Heart left ventricle (tissue), 16 donors: Measurements from ENCODE around the gene TIAM2. TPM values are rescaled to one million over a fixed set of nuclear protein-coding genes. Genes with fewer than 3 reads are reported as not detected.

Experiments used
- ATAC-seq, 4 donors: fragments of 200-7000 bp; cut with Tn5 transposase; one replicate each; pipeline ENCODE4 v1.9.1; 2020 to 2022; ENCODE audit warnings: moderate library complexity in 4 of 4, mild to moderate bottlenecking in 3 of 4, moderate number of reproducible peaks in 1 of 4
- DNase-seq, 5 donors: peaks; one replicate each; pipeline ENCODE4 v3.0.0-alpha.2; 2020
- H3K27ac ChIP-seq, 12 donors: fragments of 200-600 bp; sonication (generic) in 4 of 12; one replicate each; pipeline versions ENCODE4 v1.5.0 to v1.8.0; 2016 to 2022; ENCODE audit warnings: mild to moderate bottlenecking in 2 of 12
- H3K27me3 ChIP-seq, 9 donors: fragments of 200-600 bp; sonication (generic) in 2 of 9; one replicate each; pipeline versions ENCODE4 v1.5.1 to v1.8.0; 2016 to 2022; ENCODE audit warnings: mild to moderate bottlenecking in 3 of 9
- H3K36me3 ChIP-seq, 9 donors: fragments of 200-600 bp; sonication (generic) in 2 of 9; one replicate each; pipeline versions ENCODE4 v1.5.0 to v1.8.0; 2018 to 2022; ENCODE audit warnings: mild to moderate bottlenecking in 2 of 9
- H3K4me1 ChIP-seq, 12 donors: fragments of 200-600 bp; sonication (generic) in 4 of 12; one replicate each; pipeline versions ENCODE4 v1.5.0 to v1.8.0; 2016 to 2022; ENCODE audit warnings: mild to moderate bottlenecking in 3 of 12
- H3K4me3 ChIP-seq, 12 donors: fragments of 200-600 bp; sonication (generic) in 4 of 12; one replicate each; pipeline versions ENCODE4 v1.5.0 to v1.8.0; 2017 to 2022; ENCODE audit warnings: mild to moderate bottlenecking in 9 of 12, moderate library complexity in 4 of 12
- H3K9me3 ChIP-seq, 12 donors: fragments of 200-600 bp; sonication (generic) in 4 of 12; one replicate each; pipeline versions ENCODE4 v1.5.0 to v1.8.0; 2016 to 2022; ENCODE audit warnings: mild to moderate bottlenecking in 1 of 12
- POLR2A ChIP-seq, 2 donors: fragments of 450-650 bp; IDR thresholded peaks; one replicate each; pipeline ENCODE4 v1.6.1; 2017; ENCODE audit warnings: antibody characterized with exemption in 2 of 2, mild to moderate bottlenecking in 2 of 2, moderate library complexity in 2 of 2
- WGBS, 4 donors: extraction: QIAGEN DNeasy Blood & Tissue Kit in 2 of 4; methylation state at CpG; one replicate each; pipeline versions ENCODE4 v1.1.5 to v1.1.7; 2013 to 2018; 5-methylcytosine and 5-hydroxymethylcytosine counted together
- intact Hi-C, 10 donors: fragments of 100-400 bp; cut with DNase I; formaldehyde crosslinking; loops; one replicate each; pipeline versions ENCODE4 v1.11.1 to v1.14.2; 2022
- polyA plus RNA-seq, 2 donors: library from polyadenylated mRNA; stranded (reverse); fragments of 200-250 nt; gene quantifications; one replicate each; pipeline ENCODE4 v1.2.3, GENCODE V29; 2013
- total RNA-seq, 9 donors: library from RNA; depleted of rRNA in 2 of 9; stranded (reverse); fragments of >200 nt in 2 of 9; fragmentation: NEBNext Ultra II Directional in 3 of 9; extraction: Animal tissue kit (Norgen Biotek cat#: 25700) in 3 of 9; gene quantifications; one replicate each; pipeline versions ENCODE4 v1.1.0 to v1.2.4, GENCODE V29; 2016 to 2023
- TF ChIP-seq, protein P1 (sequence below), 12 donors: fragments of 200-600 bp; sonication (generic) in 4 of 12; IDR thresholded peaks; one replicate each; pipeline versions ENCODE4 v1.5.0 to v1.8.0; 2018 to 2022; ENCODE audit warnings: antibody characterized with exemption in 12 of 12, mild to moderate bottlenecking in 5 of 12
- donor health status: ischemic (EF 13 %, LVEDD 7.1; RV severe dilation, severe dysfunction).
- donor health status: healthy with polysubstance abuse.
- donor health status: DM: no; HTN: yes; CAD: no.
- donor health status: DM: no; HTN: no; CAD: no.
- donor health status: ischemic (EF 25% LVEDD 6.9; RV normal size, moderate dysfunction).
- donor health status: ischemic (EF 25% LVEDD 5.7; RV mildly dilated, moderate dysfunction).
- donor health status: healthy.
- donor health status: DM: yes; HTN: yes; CAD: no.
- donor health status: ischemic (EF 35%, LVEDD 5.7; RV mildly dilated, moderate dysfunction).
- donor health status: nonischemic (EF 11% LVEDD 7.7; RV severe dilation, severe dysfunction).
- donor health status: DM: yes; HTN: yes; CAD: no.
- donor health status: PGD.
- donor health status: ischemic (EF 29% LVEDD 5.4; RV normal size, mild dysfunction).
- donor health status: nonischemic (EF 23%, LVEDD 6.1; RV moderate dilation, normal function).

Gene TIAM2
- total and polyA plus RNA-seq, 11 donors = 4.6 to 16.5 (median 12.6) TPM

DNA sequence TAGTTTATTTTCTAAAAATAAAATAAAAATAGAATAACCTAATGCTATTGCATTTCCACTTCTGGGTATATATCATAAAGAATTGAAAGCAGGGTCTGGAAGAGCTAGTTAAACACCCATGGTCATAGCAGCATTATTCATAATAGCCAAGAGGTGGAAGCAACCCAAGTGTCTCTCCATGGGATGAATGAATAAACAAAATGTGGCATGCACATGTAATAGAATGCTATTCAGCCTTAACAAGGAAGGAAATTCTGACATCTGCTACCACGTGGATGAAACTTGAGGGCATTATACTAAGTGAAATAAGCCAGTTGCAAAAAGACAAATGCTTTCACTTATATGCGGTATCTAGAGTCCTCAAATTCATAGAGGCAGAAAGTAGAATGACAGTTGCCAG, 130.8 kb downstream of the TIAM2 start:
- no peak for DNase-seq
- 72 to 79% (median 74%) methylated on average over 2 of the region's 2 CpGs for WGBS, 4 donors
- intact Hi-C loops = no loop called here

DNA sequence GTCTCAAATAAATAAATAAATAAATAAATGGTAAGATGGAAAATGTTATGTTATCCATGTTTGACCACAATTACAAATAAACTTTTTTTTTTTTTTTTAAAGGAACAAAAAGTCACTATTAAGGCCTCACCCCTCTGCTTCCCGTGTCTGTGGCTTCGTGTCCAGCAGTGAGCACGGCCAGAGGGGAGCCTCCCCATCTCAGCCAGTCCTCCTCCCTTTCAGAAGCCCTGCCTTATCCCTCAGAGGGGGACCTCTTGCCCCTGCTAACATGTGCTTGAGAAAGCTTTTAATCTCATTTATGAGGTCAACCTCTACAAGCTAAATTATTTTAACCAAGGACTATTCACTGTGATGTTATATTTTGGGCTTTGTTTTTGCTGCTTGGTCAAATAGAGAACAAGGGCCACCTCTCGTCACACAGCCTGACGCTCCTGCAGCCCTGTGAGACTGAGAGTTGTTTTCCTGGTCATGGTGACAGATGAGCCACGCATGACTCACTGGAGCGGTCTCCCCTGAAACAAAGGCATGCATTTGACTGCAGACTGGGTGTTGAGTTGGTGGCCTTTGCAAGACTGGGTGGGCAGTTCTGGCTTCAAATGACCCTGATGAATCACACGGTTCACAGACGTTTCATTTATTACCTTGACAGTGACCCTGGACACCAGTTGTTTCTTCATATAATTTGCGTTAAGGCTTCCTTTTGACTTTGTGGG, 131.8 kb downstream of the TIAM2 start:
- Histone ChIP-seq H3K27ac (no peak overlapping the region), H3K4me3 (no peak overlapping the region), H3K9me3 (no peaks in the 10 kb centered on the region), H3K4me1 (peaks cover 0 to 2% (median 0%) of the 10 kb centered on the region in 12 donors), H3K27me3 (no peaks in the 10 kb centered on the region), H3K36me3 (no peaks in the 10 kb centered on the region)
- intact Hi-C loops = no loop called here
- 68 to 82% (median 79%) methylated on average over 10 of the region's 10 CpGs for WGBS, 4 donors
- DNase-seq (no peak), ATAC-seq (no peak)
- TF ChIP-seq, protein P1, sequence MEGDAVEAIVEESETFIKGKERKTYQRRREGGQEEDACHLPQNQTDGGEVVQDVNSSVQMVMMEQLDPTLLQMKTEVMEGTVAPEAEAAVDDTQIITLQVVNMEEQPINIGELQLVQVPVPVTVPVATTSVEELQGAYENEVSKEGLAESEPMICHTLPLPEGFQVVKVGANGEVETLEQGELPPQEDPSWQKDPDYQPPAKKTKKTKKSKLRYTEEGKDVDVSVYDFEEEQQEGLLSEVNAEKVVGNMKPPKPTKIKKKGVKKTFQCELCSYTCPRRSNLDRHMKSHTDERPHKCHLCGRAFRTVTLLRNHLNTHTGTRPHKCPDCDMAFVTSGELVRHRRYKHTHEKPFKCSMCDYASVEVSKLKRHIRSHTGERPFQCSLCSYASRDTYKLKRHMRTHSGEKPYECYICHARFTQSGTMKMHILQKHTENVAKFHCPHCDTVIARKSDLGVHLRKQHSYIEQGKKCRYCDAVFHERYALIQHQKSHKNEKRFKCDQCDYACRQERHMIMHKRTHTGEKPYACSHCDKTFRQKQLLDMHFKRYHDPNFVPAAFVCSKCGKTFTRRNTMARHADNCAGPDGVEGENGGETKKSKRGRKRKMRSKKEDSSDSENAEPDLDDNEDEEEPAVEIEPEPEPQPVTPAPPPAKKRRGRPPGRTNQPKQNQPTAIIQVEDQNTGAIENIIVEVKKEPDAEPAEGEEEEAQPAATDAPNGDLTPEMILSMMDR (IDR thresholded peaks at IDR 0.05) = no peak
- TF ChIP-seq POLR2A (IDR thresholded peaks at IDR 0.05) = no peak

More for the DNA sequence above, 130.8 kb downstream of the TIAM2 start:
- Histone ChIP-seq H3K27ac (no peak overlapping the region), H3K27me3 (no peaks in the 10 kb centered on the region), H3K36me3 (no peaks in the 10 kb centered on the region), H3K4me3 (no peak overlapping the region), H3K4me1 (peaks cover 0 to 7% (median 1%) of the 10 kb centered on the region in 12 donors), H3K9me3 (no peaks in the 10 kb centered on the region)
- TF ChIP-seq, protein P1 (IDR thresholded peaks at IDR 0.05) = no peak
- TF ChIP-seq POLR2A (IDR thresholded peaks at IDR 0.05) = no peak
- ATAC-seq = no peak

DNA sequence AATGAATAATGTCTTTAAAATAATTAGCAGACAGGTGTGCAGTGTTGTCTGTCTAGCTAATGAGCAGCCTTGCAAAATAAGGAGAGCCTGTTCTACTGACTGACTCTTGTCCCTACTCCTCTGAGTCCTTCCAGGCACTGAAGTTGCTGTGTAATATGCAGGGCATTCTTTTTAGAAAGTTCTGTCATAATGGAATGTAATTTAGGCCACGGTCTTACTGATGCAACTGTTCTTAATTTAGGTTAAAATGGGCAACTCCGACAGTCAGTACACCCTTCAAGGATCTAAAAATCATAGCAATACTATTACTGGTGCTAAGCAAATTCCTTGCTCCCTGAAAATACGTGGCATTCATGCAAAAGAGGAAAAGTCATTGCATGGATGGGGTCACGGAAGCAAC, 133.9 kb downstream of the TIAM2 start:
- Histone ChIP-seq H3K36me3 (no peaks in the 10 kb centered on the region), H3K4me3 (no peak overlapping the region), H3K4me1 (no peaks in the 10 kb centered on the region), H3K27ac (no peak overlapping the region), H3K9me3 (no peaks in the 10 kb centered on the region), H3K27me3 (no peaks in the 10 kb centered on the region)
- intact Hi-C loops = no loop called here
- no peak for ATAC-seq
- no peak for TF ChIP-seq POLR2A (IDR thresholded peaks at IDR 0.05)
- TF ChIP-seq, protein P1 (IDR thresholded peaks at IDR 0.05) = no peak
- WGBS, 4 donors = 87 to 90% (median 89%) methylated on average over 4 of the region's 4 CpGs
- DNase-seq = no peak

DNA sequence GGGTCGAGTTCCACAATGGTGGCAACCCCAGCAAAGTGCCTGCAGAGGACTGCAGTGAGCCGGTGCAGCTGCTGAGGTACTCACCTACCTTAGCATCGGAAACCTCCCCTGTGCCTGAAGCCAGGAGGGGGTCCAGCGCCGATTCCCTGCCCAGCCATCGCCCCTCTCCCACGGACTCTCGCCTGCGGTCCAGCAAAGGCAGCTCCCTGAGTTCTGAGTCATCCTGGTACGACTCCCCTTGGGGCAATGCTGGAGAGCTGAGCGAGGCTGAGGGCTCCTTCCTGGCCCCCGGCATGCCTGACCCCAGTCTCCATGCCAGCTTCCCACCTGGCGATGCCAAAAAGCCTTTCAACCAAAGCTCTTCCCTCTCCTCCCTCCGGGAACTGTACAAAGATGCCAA, 134.6 kb downstream of the TIAM2 start:
- Histone ChIP-seq H3K4me3 (no peak overlapping the region), H3K4me1 (no peaks in the 10 kb centered on the region), H3K27me3 (no peaks in the 10 kb centered on the region), H3K9me3 (no peaks in the 10 kb centered on the region), H3K36me3 (no peaks in the 10 kb centered on the region), H3K27ac (no peak overlapping the region)
- no peak for TF ChIP-seq POLR2A (IDR thresholded peaks at IDR 0.05)
- TF ChIP-seq, protein P1 (IDR thresholded peaks at IDR 0.05) = no peak
- no peak for DNase-seq
- WGBS, 4 donors = 94 to 97% (median 95%) methylated on average over 13 to 14 of the region's 14 CpGs
- intact Hi-C loops = no loop called here
- no peak for ATAC-seq
